PC-9 (cell line): ENCODE results near the gene STARD3NL. TPM values are rescaled to one million over a fixed set of nuclear protein-coding genes. Genes with fewer than 3 reads are reported as not detected.
"Not testable (repeated sequence)": the region's sequence is repeated elsewhere in the genome, so short reads cannot be mapped to it uniquely, and the experiment has no call there.

Source experiments
- BruUV-seq: library from RNA; stranded (reverse); fragments of 400-500 nt; replicated peaks from 2 replicates; lab custom pipeline; 2021; lab: Mats Ljungman, UMichigan
- CTCF ChIA-PET: fragments of 300-600 bp; sonication (Branson Sonifier 250); formaldehyde crosslinking; loops from one replicate; lab custom pipeline; 2022; ENCODE audit warnings: antibody characterized with exemption; lab: Charles Lee
- POLR2A ChIA-PET: fragments of 300-600 bp; sonication (Branson Sonifier 250); formaldehyde crosslinking; loops from one replicate; lab custom pipeline; 2022; ENCODE audit warnings: antibody characterized with exemption; ENCODE audit not compliant: unreplicated experiment; lab: Charles Lee
- DNase-seq, 2 experiments: peaks; one replicate each; pipeline versions ENCODE4 v3.0.0 to v3.0.0-alpha.2; 2015 to 2022; ENCODE audit warnings: mixed read lengths in 1 of 2
- H2AFZ ChIP-seq: fragments of 200-600 bp; sonication (generic); 2 replicates; pipeline ENCODE4 v1.8.1; 2017; ENCODE audit warnings: antibody characterized with exemption
- H3F3A ChIP-seq: fragments of 200-600 bp; sonication (generic); 2 replicates; pipeline ENCODE4 v1.8.1; 2017; ENCODE audit warnings: antibody characterized with exemption, mild to moderate bottlenecking, low read depth; ENCODE audit not compliant: insufficient read depth
- H3K27ac ChIP-seq: fragments of 200-600 bp; sonication (generic); 2 replicates; pipeline ENCODE4 v1.6.1; 2016; ENCODE audit warnings: mixed run types
- H3K27me3 ChIP-seq: fragments of 200-600 bp; sonication (generic); 2 replicates; pipeline ENCODE4 v1.6.1; 2016; ENCODE audit warnings: low read depth, mixed run types; ENCODE audit not compliant: insufficient read depth
- H3K36me3 ChIP-seq: fragments of 200-600 bp; sonication (generic); 2 replicates; pipeline ENCODE4 v1.6.1; 2016; ENCODE audit warnings: low read depth, mixed run types
- H3K4me1 ChIP-seq: fragments of 200-600 bp; sonication (generic); replicated peaks from 2 replicates; pipeline ENCODE4 v1.6.1; 2016; ENCODE audit warnings: mixed run types; ENCODE audit not compliant: insufficient read depth
- H3K4me2 ChIP-seq: fragments of 200-600 bp; sonication (generic); 2 replicates; pipeline ENCODE4 v1.6.1; 2017; ENCODE audit warnings: mixed run types
- H3K4me3 ChIP-seq: fragments of 200-600 bp; sonication (generic); 2 replicates; pipeline ENCODE4 v1.6.1; 2016; ENCODE audit warnings: mixed run types
- H3K79me2 ChIP-seq: fragments of 200-600 bp; sonication (generic); 2 replicates; pipeline ENCODE4 v1.6.1; 2017; ENCODE audit warnings: low read depth, mixed run types
- H3K9me2 ChIP-seq: fragments of 200-600 bp; sonication (generic); 2 replicates; pipeline ENCODE4 v1.8.1; 2017; ENCODE audit warnings: mild to moderate bottlenecking; ENCODE audit not compliant: insufficient read depth
- H3K9me3 ChIP-seq: fragments of 200-600 bp; sonication (generic); 2 replicates; pipeline ENCODE4 v1.8.1; 2016; ENCODE audit warnings: low read depth; ENCODE audit not compliant: insufficient read depth
- H4K20me1 ChIP-seq: fragments of 200-600 bp; sonication (generic); 2 replicates; pipeline ENCODE4 v1.8.1; 2017; ENCODE audit not compliant: insufficient read depth
- EZH2 ChIP-seq: fragments of 200-600 bp; sonication (generic); IDR thresholded peaks from 2 replicates; pipeline ENCODE4 v1.8.0; 2017; ENCODE audit warnings: antibody characterized with exemption, low read depth
- intact Hi-C: fragments of 100-400 bp; cut with micrococcal nuclease; formaldehyde crosslinking; loops from one replicate; pipeline ENCODE4 v1.10.0; 2022; ENCODE audit not compliant: unreplicated experiment
- total RNA-seq: library from RNA; stranded (reverse); gene quantifications from 2 replicates; pipeline ENCODE4 v1.2.3, GENCODE V29; 2021
- TF ChIP-seq, protein P1 (sequence below): fragments of 200-600 bp; sonication (generic); conservative IDR thresholded peaks from 2 replicates; pipeline ENCODE4 v1.6.1; 2017; ENCODE audit warnings: mixed run types, antibody characterized with exemption, mild to moderate bottlenecking, moderate library complexity

STARD3NL gene
- total RNA-seq, 1 experiment from 2014 or later = 41.4 TPM

DNA sequence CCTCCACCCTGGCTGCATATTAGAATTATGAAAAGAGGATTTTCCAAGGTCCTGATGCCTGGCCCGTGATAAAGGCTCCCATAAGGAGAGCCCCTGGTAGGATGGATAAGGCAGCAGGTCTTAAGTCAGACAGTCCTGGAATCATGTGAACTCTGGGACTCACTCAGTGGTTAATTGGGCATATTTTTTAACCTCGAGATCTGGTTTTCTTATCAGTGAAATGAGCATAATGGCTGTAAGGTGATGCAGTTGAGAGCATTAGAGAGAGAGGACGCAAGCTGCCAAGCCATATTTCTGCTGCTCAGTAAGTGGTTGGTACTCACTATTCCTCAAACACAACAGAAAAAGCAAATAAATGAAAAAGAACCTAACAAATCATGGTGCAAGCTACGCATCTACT, 57.6 kb downstream of the STARD3NL start:
- Histone ChIP-seq H3K79me2 (no peaks in the 10 kb centered on the region), H3K36me3 (no peaks in the 10 kb centered on the region), H3K4me2 (no peak overlapping the region), H4K20me1 (no peaks in the 10 kb centered on the region), H3K27me3 (peaks cover 42% of the 10 kb centered on the region), H3K4me3 (no peak overlapping the region), H2AFZ (no peak overlapping the region), H3K27ac (no peak overlapping the region), H3K4me1 (no peaks in the 10 kb centered on the region), H3K9me2 (no peaks in the 10 kb centered on the region), H3K9me3 (no peaks in the 10 kb centered on the region), H3F3A (no peaks in the 10 kb centered on the region)
- no peak for TF ChIP-seq EZH2
- TF ChIP-seq, protein P1, sequence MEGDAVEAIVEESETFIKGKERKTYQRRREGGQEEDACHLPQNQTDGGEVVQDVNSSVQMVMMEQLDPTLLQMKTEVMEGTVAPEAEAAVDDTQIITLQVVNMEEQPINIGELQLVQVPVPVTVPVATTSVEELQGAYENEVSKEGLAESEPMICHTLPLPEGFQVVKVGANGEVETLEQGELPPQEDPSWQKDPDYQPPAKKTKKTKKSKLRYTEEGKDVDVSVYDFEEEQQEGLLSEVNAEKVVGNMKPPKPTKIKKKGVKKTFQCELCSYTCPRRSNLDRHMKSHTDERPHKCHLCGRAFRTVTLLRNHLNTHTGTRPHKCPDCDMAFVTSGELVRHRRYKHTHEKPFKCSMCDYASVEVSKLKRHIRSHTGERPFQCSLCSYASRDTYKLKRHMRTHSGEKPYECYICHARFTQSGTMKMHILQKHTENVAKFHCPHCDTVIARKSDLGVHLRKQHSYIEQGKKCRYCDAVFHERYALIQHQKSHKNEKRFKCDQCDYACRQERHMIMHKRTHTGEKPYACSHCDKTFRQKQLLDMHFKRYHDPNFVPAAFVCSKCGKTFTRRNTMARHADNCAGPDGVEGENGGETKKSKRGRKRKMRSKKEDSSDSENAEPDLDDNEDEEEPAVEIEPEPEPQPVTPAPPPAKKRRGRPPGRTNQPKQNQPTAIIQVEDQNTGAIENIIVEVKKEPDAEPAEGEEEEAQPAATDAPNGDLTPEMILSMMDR = no peak
- DNase-seq = no peak
- ChIA-PET POLR2A (no interaction called here), CTCF (no interaction called here)
- BruUV-seq = no TSS peak
- intact Hi-C loops = no loop called here

DNA sequence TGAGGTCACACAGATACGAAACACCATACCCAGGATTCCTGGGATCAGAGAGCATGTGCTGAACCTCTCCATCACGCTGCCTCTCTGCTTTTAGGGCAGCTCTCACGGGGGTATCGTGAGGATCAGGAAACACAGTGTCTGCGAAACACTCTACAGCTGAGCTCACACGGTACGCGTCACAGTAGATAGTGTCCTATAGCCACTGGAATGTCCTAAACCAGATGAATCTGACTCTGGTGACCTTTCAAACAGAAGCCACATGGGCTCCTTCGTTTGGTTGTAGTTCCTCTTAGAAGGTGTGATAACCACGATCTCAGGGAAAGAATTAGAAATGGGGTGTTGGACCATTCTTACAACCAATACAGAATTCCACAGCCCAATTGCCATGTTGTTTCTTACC, 61.1 kb downstream of the STARD3NL start:
- H3K36me3 ChIP-seq, H3K4me2 ChIP-seq, H3F3A ChIP-seq, H3K4me3 ChIP-seq, intact Hi-C loops, H2AFZ ChIP-seq, BruUV-seq, H3K9me3 ChIP-seq, H3K79me2 ChIP-seq, DNase-seq, CTCF ChIA-PET, POLR2A ChIA-PET, H3K27ac ChIP-seq, H4K20me1 ChIP-seq, H3K4me1 ChIP-seq, H3K9me2 ChIP-seq: not testable (repeated sequence)
- peaks cover 73% of the 10 kb centered on the region for H3K27me3 ChIP-seq

DNA sequence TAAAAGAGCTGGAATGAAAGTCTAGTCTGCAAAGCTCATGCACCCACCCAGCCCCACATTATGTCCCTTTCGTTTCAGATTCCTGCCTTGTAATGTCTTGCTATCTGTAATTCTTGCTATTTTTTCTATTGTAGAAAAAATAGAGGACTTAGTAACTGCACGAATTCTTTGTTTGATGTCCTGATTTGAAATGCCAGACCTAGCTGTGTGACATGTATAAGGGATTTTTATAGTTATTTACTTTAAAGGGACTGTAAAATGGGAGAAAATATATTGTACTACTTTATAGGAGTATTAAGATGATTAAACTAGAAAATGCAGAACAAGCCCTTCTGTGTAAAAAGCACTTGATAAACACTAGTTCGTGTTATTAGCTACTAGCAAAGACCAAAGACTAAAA, 63.0 kb downstream of the STARD3NL start:
- Histone ChIP-seq H4K20me1 (no peaks in the 10 kb centered on the region), H3K36me3 (no peaks in the 10 kb centered on the region), H3K27ac (no peak overlapping the region), H3K27me3 (peaks cover 81% of the 10 kb centered on the region), H3F3A (no peaks in the 10 kb centered on the region), H3K9me3 (no peaks in the 10 kb centered on the region), H2AFZ (no peak overlapping the region), H3K9me2 (no peaks in the 10 kb centered on the region), H3K79me2 (no peaks in the 10 kb centered on the region), H3K4me3 (no peak overlapping the region), H3K4me1 (no peaks in the 10 kb centered on the region), H3K4me2 (no peak overlapping the region)
- CTCF ChIA-PET = interaction anchor here (0.7 kb wide), 1 partner anchor 25 kb away, joined by 3 read pairs; no protein-coding TSS in a partner anchor
- BruUV-seq = no TSS peak
- intact Hi-C loops = no loop called here
- POLR2A ChIA-PET = no interaction called here
- TF ChIP-seq, protein P1 = no peak
- no peak for TF ChIP-seq EZH2
- DNase-seq = no peak

DNA sequence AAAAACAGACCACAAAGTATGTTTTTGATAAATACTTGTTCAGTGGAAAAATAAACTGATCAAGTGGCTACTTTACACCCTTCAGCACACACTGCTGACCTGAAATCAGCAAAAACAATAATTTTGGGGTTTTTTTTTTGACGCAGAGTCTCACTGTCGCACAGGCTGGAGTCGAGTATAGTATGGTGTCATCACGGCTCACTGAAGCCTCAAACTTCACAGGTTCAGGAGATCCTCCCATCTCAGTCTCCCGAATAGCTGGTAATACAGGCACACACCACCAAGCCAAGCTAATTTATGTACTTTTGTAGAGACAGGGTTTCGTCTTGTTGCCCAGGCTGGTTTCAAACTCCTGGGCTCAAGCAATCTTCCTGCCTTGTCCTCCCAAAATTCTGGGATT, 64.8 kb downstream of the STARD3NL start:
- TF ChIP-seq, protein P1 = no peak
- TF ChIP-seq EZH2 = no peak
- Histone ChIP-seq H4K20me1 (no peaks in the 10 kb centered on the region), H3K27ac (no peak overlapping the region), H3K4me2 (no peak overlapping the region), H3K79me2 (no peaks in the 10 kb centered on the region), H3F3A (no peaks in the 10 kb centered on the region), H3K9me3 (no peaks in the 10 kb centered on the region), H3K36me3 (no peaks in the 10 kb centered on the region), H3K4me1 (no peaks in the 10 kb centered on the region), H3K27me3 (peaks cover 82% of the 10 kb centered on the region), H3K4me3 (no peak overlapping the region), H3K9me2 (no peaks in the 10 kb centered on the region), H2AFZ (no peak overlapping the region)
- ChIA-PET POLR2A (no interaction called here), CTCF (no interaction called here)
- DNase-seq = no peak
- intact Hi-C loops = no loop called here
- no TSS peak for BruUV-seq

DNA sequence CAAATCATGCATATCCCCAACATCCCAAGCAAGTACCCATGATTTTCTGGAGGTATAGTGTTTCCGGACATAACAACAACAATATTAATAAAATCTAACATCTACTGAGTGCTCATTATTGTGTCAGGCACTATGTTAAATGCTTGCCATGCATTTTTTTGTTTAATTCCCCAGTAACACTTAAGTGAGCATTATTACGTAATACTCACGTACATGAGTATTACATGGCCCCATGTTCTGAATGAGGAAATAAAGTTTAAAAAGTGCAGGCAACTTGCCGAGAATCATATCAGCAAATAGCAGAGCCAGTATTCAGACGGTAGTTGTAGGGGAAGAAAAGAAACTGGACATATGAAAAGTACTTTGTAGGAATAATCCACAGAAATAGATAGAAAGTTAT, 65.3 kb downstream of the STARD3NL start:
- H3K79me2 ChIP-seq, H3K4me2 ChIP-seq, intact Hi-C loops, DNase-seq, H3K27ac ChIP-seq, H2AFZ ChIP-seq, H3K4me1 ChIP-seq, BruUV-seq, H3K36me3 ChIP-seq, H3F3A ChIP-seq, H3K9me3 ChIP-seq, H3K4me3 ChIP-seq, H3K9me2 ChIP-seq, H4K20me1 ChIP-seq, POLR2A ChIA-PET, CTCF ChIA-PET: not testable (repeated sequence)
- peaks cover 82% of the 10 kb centered on the region for H3K27me3 ChIP-seq
